HepG2 (cell line): ENCODE results near the gene ZNF581. TPM values are rescaled to one million over a fixed set of nuclear protein-coding genes. Genes with fewer than 3 reads are reported as not detected.

Experiments used
- ATAC-seq: fragments of 200-7000 bp; cut with Tn5 transposase; 3 replicates; pipeline ENCODE4 v1.9.1; 2020; ENCODE audit warnings: mild to moderate bottlenecking, moderate library complexity
- BruUV-seq: library from RNA; stranded (reverse); fragments of 400-500 nt; replicated peaks from 2 replicates; lab custom pipeline; 2021; lab: Mats Ljungman, UMichigan
- CTCF ChIA-PET: fragments of 300-600 bp; formaldehyde crosslinking; extraction: SDS; loops from one replicate; lab custom pipeline; 2021; ENCODE audit warnings: low total read pairs, inconsistent platforms, low intra/inter-chr PET ratio; lab: Yijun Ruan, JAX
- POLR2A ChIA-PET: fragments of 350-600 bp; sonication (Branson Sonifier 250); formaldehyde crosslinking; loops from one replicate; lab custom pipeline; 2020; ENCODE audit warnings: antibody characterized with exemption, inconsistent platforms; lab: Yijun Ruan, JAX
- DNase-seq: peaks from one replicate; pipeline ENCODE4 v3.0.0-alpha.2; 2015; ENCODE audit warnings: low spot score
- FAIRE-seq: peaks from 3 replicates; lab custom pipeline; 2011; peaks lifted over from hg19 to GRCh38; lab: Jason Lieb, UNC
- H2AFZ ChIP-seq: one replicate; pipeline ENCODE4 v1.6.1; 2011; ENCODE audit warnings: low read length, inconsistent platforms
- H3K27ac ChIP-seq: fragments of 300-600 bp; 3 replicates; pipeline ENCODE4 v1.8.0; 2011; ENCODE audit warnings: mixed run types, mild to moderate bottlenecking, mixed read lengths, low read length, inconsistent platforms; ENCODE audit not compliant: insufficient read depth; ENCODE audit errors: extremely low read length
- H3K27me3 ChIP-seq, 2 experiments: fragments of 200-600 bp in 1 of 2; 2 replicates in 1 of 2; 3 replicates in 1 of 2; pipeline versions ENCODE4 v1.6.0 to v1.8.0; 2011; ENCODE audit warnings: low read length in 2 of 2, mild to moderate bottlenecking in 2 of 2, moderate library complexity in 2 of 2, inconsistent platforms in 1 of 2; ENCODE audit not compliant: insufficient read depth in 2 of 2, control insufficient read depth in 1 of 2
- H3K36me3 ChIP-seq, 2 experiments: fragments of 200-600 bp in 1 of 2; replicated peaks in 1 of 2; 2 replicates in 1 of 2; 3 replicates in 1 of 2; pipeline versions ENCODE4 v1.5.1 to v1.8.0; 2011; ENCODE audit warnings: low read length in 2 of 2, inconsistent platforms in 1 of 2; ENCODE audit not compliant: insufficient read depth in 2 of 2, control insufficient read depth in 1 of 2
- H3K4me1 ChIP-seq: 2 replicates; pipeline ENCODE4 v1.5.1; 2012; ENCODE audit warnings: low read length, inconsistent platforms; ENCODE audit not compliant: insufficient read depth
- H3K4me2 ChIP-seq: 2 replicates; pipeline ENCODE4 v1.6.0; 2011; ENCODE audit warnings: low read depth, low read length, inconsistent platforms
- H3K4me3 ChIP-seq, 3 experiments: fragments of 200-600 bp in 1 of 3; sonication (generic), shearing (Covaris generic) in 1 of 3; replicated peaks in 1 of 3; 2 replicates each; pipeline ENCODE4 v1.5.1; 2011 to 2016; ENCODE audit warnings: low read length in 3 of 3, inconsistent platforms in 2 of 3, low read depth in 2 of 3, mild to moderate bottlenecking in 2 of 3, control low read depth in 1 of 3, mixed read lengths in 1 of 3; ENCODE audit not compliant: insufficient read depth in 1 of 3
- H3K79me2 ChIP-seq: one replicate; pipeline ENCODE4 v1.6.1; 2011; ENCODE audit warnings: low read length, inconsistent platforms; ENCODE audit not compliant: insufficient read depth
- H3K9ac ChIP-seq: 2 replicates; pipeline ENCODE4 v1.6.0; 2011; ENCODE audit warnings: mild to moderate bottlenecking, low read depth, low read length, inconsistent platforms; ENCODE audit not compliant: insufficient read depth
- H3K9me3 ChIP-seq: 2 replicates; pipeline ENCODE4 v1.5.1; 2012; ENCODE audit warnings: mild to moderate bottlenecking, low read length
- H4K20me1 ChIP-seq: 2 replicates; pipeline ENCODE4 v1.6.0; 2011; ENCODE audit warnings: inconsistent platforms, mild to moderate bottlenecking, low read length, moderate library complexity; ENCODE audit not compliant: insufficient read depth
- AHDC1 ChIP-seq: sonication (generic); formaldehyde crosslinking; IDR thresholded peaks from 2 replicates; pipeline ENCODE4 v1.5.1; 2020; ENCODE audit warnings: mild to moderate bottlenecking, missing genetic modification reagents, borderline replicate concordance
- GATAD1 ChIP-seq: IDR thresholded peaks from 2 replicates; pipeline ENCODE4 v1.6.1; 2016; ENCODE audit warnings: missing genetic modification reagents, missing compliant biosample characterization
- SOX5 ChIP-seq: IDR thresholded peaks from 2 replicates; pipeline ENCODE4 v1.6.1; 2016; ENCODE audit warnings: borderline replicate concordance
- SUZ12 ChIP-seq: fragments of 150-350 bp; IDR thresholded peaks from 2 replicates; pipeline ENCODE4 v1.6.1; 2014; ENCODE audit warnings: low read depth, low read length
- TOPORS ChIP-seq: sonication (generic); formaldehyde crosslinking; IDR thresholded peaks from 2 replicates; pipeline ENCODE4 v1.8.0; 2023; ENCODE audit warnings: mild to moderate bottlenecking, missing genetic modification reagents
- ZBTB21 ChIP-seq: sonication (generic); formaldehyde crosslinking; IDR thresholded peaks from 2 replicates; pipeline ENCODE4 v1.4.0; 2020; ENCODE audit warnings: missing genetic modification reagents
- ZNF101 ChIP-seq: sonication (generic); formaldehyde crosslinking; IDR thresholded peaks from 2 replicates; pipeline ENCODE4 v1.4.0; 2020; ENCODE audit warnings: mild to moderate bottlenecking, low read depth, missing genetic modification reagents, borderline replicate concordance
- ZNF256 ChIP-seq: sonication (generic); formaldehyde crosslinking; conservative IDR thresholded peaks from 2 replicates; pipeline ENCODE4 v1.4.0; 2020; ENCODE audit warnings: missing genetic modification reagents
- ZNF292 ChIP-seq: sonication (generic); formaldehyde crosslinking; IDR thresholded peaks from 2 replicates; pipeline ENCODE4 v1.8.1; 2022; ENCODE audit warnings: mild to moderate bottlenecking, low read depth, missing genetic modification reagents, borderline replicate concordance
- ZNF382 ChIP-seq: sonication (generic); formaldehyde crosslinking; IDR thresholded peaks from 2 replicates; pipeline ENCODE4 v1.5.0; 2020; ENCODE audit warnings: missing genetic modification reagents, mild to moderate bottlenecking, borderline replicate concordance
- ZNF605 ChIP-seq: sonication (generic); formaldehyde crosslinking; IDR thresholded peaks from 2 replicates; pipeline ENCODE4 v1.8.0; 2022; ENCODE audit warnings: mild to moderate bottlenecking, missing genetic modification reagents
- ZNF704 ChIP-seq: sonication (generic); formaldehyde crosslinking; IDR thresholded peaks from 2 replicates; pipeline ENCODE4 v1.8.1; 2023; ENCODE audit warnings: mild to moderate bottlenecking, inconsistent platforms, moderate library complexity, missing genetic modification reagents, borderline replicate concordance
- ZNF776 ChIP-seq: sonication (generic); formaldehyde crosslinking; IDR thresholded peaks from 2 replicates; pipeline ENCODE4 v1.4.0; 2020; ENCODE audit warnings: mild to moderate bottlenecking, missing genetic modification reagents
- ZNF782 ChIP-seq: sonication (generic); formaldehyde crosslinking; IDR thresholded peaks from 2 replicates; pipeline ENCODE4 v1.4.0; 2020; ENCODE audit warnings: missing genetic modification reagents, mild to moderate bottlenecking, borderline replicate concordance
- WGBS: methylation state at CpG from one replicate; pipeline ENCODE4 v1.1.6; 2017; ENCODE audit warnings: low lambda C conversion rate; 5-methylcytosine and 5-hydroxymethylcytosine counted together
- in situ Hi-C: cut with HindIII; loops from 2 replicates; pipeline ENCODE4 v1.10.0; 2017; ENCODE audit warnings: low pct_unique_long_range_greater_than_20kb; ENCODE audit not compliant: extremely low pct_ligation_motif_present
- intact Hi-C: fragments of 100-400 bp; cut with micrococcal nuclease; formaldehyde crosslinking; loops from one replicate; pipeline ENCODE4 v1.10.0; 2022; ENCODE audit not compliant: unreplicated experiment
- polyA plus RNA-seq, 8 experiments: library from polyadenylated mRNA; depleted of rRNA in 3 of 8; stranded (reverse) in 7 of 8; unstranded in 1 of 8; fragments of >200 nt; fragmentation: Illumina TruSeq in 4 of 8; extraction: Trizol in 4 of 8; gene quantifications; 2 replicates each; pipeline versions ENCODE4 v1.2.1 to v1.2.3, GENCODE V29; 2011 to 2016; ENCODE audit warnings: low read depth in 4 of 8, missing spikeins in 1 of 8, mixed read lengths in 1 of 8; ENCODE audit not compliant: insufficient read depth in 1 of 8
- total RNA-seq, 5 experiments: library from RNA; depleted of rRNA; stranded (reverse); fragments of >200 nt; fragmentation: Illumina TruSeq; extraction: Trizol; gene quantifications; 2 replicates each; pipeline ENCODE4 v1.2.3, GENCODE V29; 2016; ENCODE audit warnings: low read depth in 1 of 5

The ZNF581 gene
- total and polyA plus RNA-seq, 2 of the 13 experiments (the other 11 are each of a cell fraction or from before 2014, with no cell fraction given), result 19.6 to 49.5 TPM

- Histone ChIP-seq H3K9ac (no peak overlapping the region), H3K36me3 (no peaks in the 10 kb centered on the region; a peak in 1 of 5 replicates), H3K9me3 (no peaks in the 10 kb centered on the region), H2AFZ (no peak overlapping the region), H3K4me1 (peaks cover 26% of the 10 kb centered on the region), H3K4me2 (peak overlapping the region; percentile 91; the same call in 1 of the 2 replicates), H3K4me3 (no peak overlapping the region), H4K20me1 (peaks cover 23% of the 10 kb centered on the region), H3K79me2 (peaks cover 25% of the 10 kb centered on the region), H3K27me3 (no peaks in the 10 kb centered on the region; a peak in 1 of 5 replicates), H3K27ac (no peak overlapping the region)
- WGBS, result 96% methylated on average over 65 of the region's 71 CpGs
- BruUV-seq, result no TSS peak
- CTCF ChIA-PET, result interaction anchor here (1.7 to 2.3 kb wide), 2 partner anchors 19 to 20 kb away, joined by 7 to 21 read pairs; no protein-coding TSS in a partner anchor
- TF ChIP-seq SUZ12 (no peak), AHDC1 (CRISPR knock-in tag) (no peak), ZBTB21 (CRISPR knock-in tag) (no peak), ZNF256 (CRISPR knock-in tag) (no peak), ZNF292 (CRISPR knock-in tag) (no peak), ZNF382 (CRISPR knock-in tag) (no peak), ZNF101 (CRISPR knock-in tag) (no peak), GATAD1 (CRISPR knock-in tag) (no peak), ZNF704 (no peak), TOPORS (CRISPR knock-in tag) (no peak), ZNF776 (no peak), ZNF782 (no peak), SOX5 (CRISPR knock-in tag) (no peak), ZNF605 (CRISPR knock-in tag) (no peak)
- no peak for FAIRE-seq
- no peak for ATAC-seq
- in situ Hi-C loops, result no loop called here
- POLR2A ChIA-PET, result interaction anchor here (0.7 kb wide), 1 partner anchor 30 kb away, joined by 3 read pairs; no protein-coding TSS in a partner anchor
- DNase-seq, result no peak
- intact Hi-C loops, result no loop called here
Measured at GRCh38 chr19:55652311-55653128, 9.1 kb downstream of the ZNF581 start.
